DOHH2 (cell line): ENCODE results near the gene ANKRD6.

Experiments used
- H3F3A ChIP-seq: fragments of 200-600 bp; sonication (generic), shearing (Covaris generic); 2 replicates; pipeline ENCODE4 v1.6.0; 2016; ENCODE audit warnings: antibody characterized with exemption, mild to moderate bottlenecking; ENCODE audit not compliant: control insufficient read depth, insufficient read depth
- H3K27ac ChIP-seq: fragments of 200-600 bp; sonication (generic); 2 replicates; pipeline ENCODE4 v1.5.1; 2014; ENCODE audit warnings: low read depth, mild to moderate bottlenecking, low read length, moderate library complexity
- H3K27me3 ChIP-seq: fragments of 200-600 bp; sonication (generic); 2 replicates; pipeline ENCODE4 v1.6.1; 2014; ENCODE audit warnings: mild to moderate bottlenecking, low read length, mixed read lengths; ENCODE audit not compliant: control insufficient read depth
- H3K36me3 ChIP-seq: fragments of 200-600 bp; sonication (generic); 2 replicates; pipeline ENCODE4 v1.6.1; 2014; ENCODE audit warnings: mild to moderate bottlenecking, low read length, moderate library complexity, mixed read lengths; ENCODE audit not compliant: control insufficient read depth
- H3K4me1 ChIP-seq: fragments of 200-600 bp; sonication (generic); 2 replicates; pipeline ENCODE4 v1.6.1; 2014; ENCODE audit warnings: mild to moderate bottlenecking, low read length, mixed read lengths; ENCODE audit not compliant: control insufficient read depth
- H3K4me2 ChIP-seq: fragments of 200-600 bp; sonication (generic); 2 replicates; pipeline ENCODE4 v1.6.0; 2014; ENCODE audit warnings: mild to moderate bottlenecking, low read length, moderate library complexity
- H3K4me3 ChIP-seq: fragments of 200-600 bp; sonication (generic); 2 replicates; pipeline ENCODE4 v1.5.1; 2014; ENCODE audit warnings: mild to moderate bottlenecking, low read length, mixed read lengths
- H3K79me2 ChIP-seq: fragments of 200-600 bp; sonication (generic); 2 replicates; pipeline ENCODE4 v1.6.1; 2014; ENCODE audit warnings: mild to moderate bottlenecking, low read length, mixed read lengths; ENCODE audit not compliant: control insufficient read depth
- H3K9me2 ChIP-seq: fragments of 200-600 bp; sonication (generic); replicated peaks from 2 replicates; pipeline ENCODE4 v1.6.1; 2014; ENCODE audit warnings: mild to moderate bottlenecking, low read length, mixed read lengths; ENCODE audit not compliant: control insufficient read depth
- H3K9me3 ChIP-seq: fragments of 200-600 bp; sonication (generic); 2 replicates; pipeline ENCODE4 v1.6.1; 2014; ENCODE audit warnings: antibody characterized with exemption, low read length, mixed read lengths; ENCODE audit not compliant: control insufficient read depth, insufficient read depth
- H4K20me1 ChIP-seq: fragments of 200-600 bp; sonication (generic); 2 replicates; pipeline ENCODE4 v1.6.0; 2014; ENCODE audit warnings: low read depth, mild to moderate bottlenecking, antibody characterized with exemption, low read length, moderate library complexity; ENCODE audit not compliant: control insufficient read depth, insufficient read depth
- EZH2phosphoT487 ChIP-seq: fragments of 200-600 bp; sonication (generic); IDR thresholded peaks from 2 replicates; pipeline ENCODE4 v1.6.1; 2017; ENCODE audit warnings: borderline replicate concordance, mild to moderate bottlenecking, antibody characterized with exemption, low read length, moderate library complexity, mixed read lengths
- TF ChIP-seq, protein P1 (sequence below): fragments of 200-600 bp; sonication (generic); IDR thresholded peaks from one replicate; pipeline ENCODE4 v1.5.1; 2014; ENCODE audit warnings: antibody characterized with exemption, mild to moderate bottlenecking, low read depth, low read length; ENCODE audit not compliant: poor library complexity, severe bottlenecking

The ANKRD6 gene

DNA sequence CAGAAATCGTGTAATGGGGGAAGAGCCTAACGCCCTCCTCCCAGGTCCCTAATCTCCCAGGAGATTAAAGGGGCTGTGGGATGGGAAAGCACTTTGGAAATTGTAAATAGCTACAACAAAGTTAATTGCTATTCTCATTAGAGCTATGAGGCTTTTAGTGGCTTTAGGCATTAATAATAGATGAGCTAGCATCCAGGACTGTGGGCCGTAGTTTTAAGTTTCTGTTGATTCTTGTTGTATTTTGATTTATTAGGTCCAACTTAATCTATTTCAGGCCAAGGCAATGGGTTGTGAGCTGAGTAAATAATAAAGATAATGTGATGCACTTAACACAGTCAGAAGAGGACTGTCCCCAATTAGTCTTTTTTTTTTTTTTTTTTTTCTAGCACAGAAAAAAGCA is 67.7 kb downstream of the ANKRD6 start:
- no peaks in the 10 kb centered on the region for H3F3A ChIP-seq
- H3K79me2 ChIP-seq: no peaks in the 10 kb centered on the region
- no peak for TF ChIP-seq EZH2phosphoT487
- TF ChIP-seq, protein P1, sequence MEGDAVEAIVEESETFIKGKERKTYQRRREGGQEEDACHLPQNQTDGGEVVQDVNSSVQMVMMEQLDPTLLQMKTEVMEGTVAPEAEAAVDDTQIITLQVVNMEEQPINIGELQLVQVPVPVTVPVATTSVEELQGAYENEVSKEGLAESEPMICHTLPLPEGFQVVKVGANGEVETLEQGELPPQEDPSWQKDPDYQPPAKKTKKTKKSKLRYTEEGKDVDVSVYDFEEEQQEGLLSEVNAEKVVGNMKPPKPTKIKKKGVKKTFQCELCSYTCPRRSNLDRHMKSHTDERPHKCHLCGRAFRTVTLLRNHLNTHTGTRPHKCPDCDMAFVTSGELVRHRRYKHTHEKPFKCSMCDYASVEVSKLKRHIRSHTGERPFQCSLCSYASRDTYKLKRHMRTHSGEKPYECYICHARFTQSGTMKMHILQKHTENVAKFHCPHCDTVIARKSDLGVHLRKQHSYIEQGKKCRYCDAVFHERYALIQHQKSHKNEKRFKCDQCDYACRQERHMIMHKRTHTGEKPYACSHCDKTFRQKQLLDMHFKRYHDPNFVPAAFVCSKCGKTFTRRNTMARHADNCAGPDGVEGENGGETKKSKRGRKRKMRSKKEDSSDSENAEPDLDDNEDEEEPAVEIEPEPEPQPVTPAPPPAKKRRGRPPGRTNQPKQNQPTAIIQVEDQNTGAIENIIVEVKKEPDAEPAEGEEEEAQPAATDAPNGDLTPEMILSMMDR: no peak
- no peak overlapping the region for H3K27ac ChIP-seq
- no peak overlapping the region for H3K4me2 ChIP-seq
- peaks cover 22% of the 10 kb centered on the region for H3K27me3 ChIP-seq
- no peaks in the 10 kb centered on the region for H3K4me1 ChIP-seq
- H3K9me3 ChIP-seq: no peaks in the 10 kb centered on the region
- no peaks in the 10 kb centered on the region for H3K36me3 ChIP-seq
- H4K20me1 ChIP-seq: no peaks in the 10 kb centered on the region; the same call in 1 of the 2 replicates
- H3K9me2 ChIP-seq: no peaks in the 10 kb centered on the region
- H3K4me3 ChIP-seq: no peak overlapping the region

DNA sequence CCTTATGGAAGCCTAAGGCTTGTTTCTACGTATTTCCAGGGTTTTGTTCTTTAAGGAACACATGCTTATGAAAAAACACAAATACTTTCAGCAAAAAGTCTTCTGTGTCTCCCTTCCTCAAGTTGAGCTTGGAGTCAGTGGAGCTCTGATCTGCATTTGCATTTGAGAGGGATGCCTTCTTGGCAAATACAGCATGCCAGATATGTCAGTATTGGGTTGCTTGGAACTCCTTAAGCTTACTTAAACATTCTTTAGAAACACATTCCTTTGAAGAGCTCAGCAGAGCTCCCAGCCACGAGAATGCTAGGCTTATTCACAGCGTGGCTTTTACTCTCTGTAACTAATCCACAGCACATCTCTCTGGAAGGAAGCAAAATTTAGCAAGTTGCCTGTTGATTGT is 68.3 kb downstream of the ANKRD6 start:
- Histone ChIP-seq H3K36me3 (no peaks in the 10 kb centered on the region), H3F3A (no peaks in the 10 kb centered on the region), H3K79me2 (no peaks in the 10 kb centered on the region), H3K4me3 (no peak overlapping the region), H3K27me3 (peaks cover 22% of the 10 kb centered on the region), H3K9me2 (no peaks in the 10 kb centered on the region), H3K4me2 (no peak overlapping the region), H3K9me3 (no peaks in the 10 kb centered on the region), H4K20me1 (no peaks in the 10 kb centered on the region; the same call in 1 of the 2 replicates), H3K27ac (no peak overlapping the region), H3K4me1 (no peaks in the 10 kb centered on the region)
- TF ChIP-seq EZH2phosphoT487: no peak
- TF ChIP-seq, protein P1: no peak

DNA sequence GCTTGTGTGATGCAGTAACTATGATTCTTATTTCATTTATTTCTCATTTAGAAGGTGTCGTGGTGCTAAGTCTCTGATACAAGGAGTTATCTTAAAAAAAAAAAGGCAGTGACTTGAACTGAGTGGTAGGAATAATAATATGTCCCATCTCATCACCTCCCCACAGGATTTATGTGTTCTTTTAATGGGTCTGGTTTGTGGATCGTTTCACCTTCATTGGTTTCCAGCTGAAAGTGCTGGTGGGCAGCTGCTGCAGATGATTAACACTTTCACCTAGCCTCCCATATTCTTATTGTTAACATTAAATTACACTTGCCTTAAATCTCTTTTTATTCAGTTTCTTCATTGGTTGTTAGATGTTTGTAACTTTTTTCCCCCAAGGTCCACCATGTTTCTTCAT is 68.8 kb downstream of the ANKRD6 start:
- no peaks in the 10 kb centered on the region for H3K4me1 ChIP-seq
- H3K9me2 ChIP-seq: no peaks in the 10 kb centered on the region
- H3K27ac ChIP-seq: no peak overlapping the region
- H3K4me2 ChIP-seq: no peak overlapping the region
- no peaks in the 10 kb centered on the region; the same call in 1 of the 2 replicates for H4K20me1 ChIP-seq
- peaks cover 22% of the 10 kb centered on the region for H3K27me3 ChIP-seq
- H3F3A ChIP-seq: no peaks in the 10 kb centered on the region
- no peak overlapping the region for H3K4me3 ChIP-seq
- H3K79me2 ChIP-seq: no peaks in the 10 kb centered on the region
- H3K9me3 ChIP-seq: no peaks in the 10 kb centered on the region
- TF ChIP-seq EZH2phosphoT487: no peak
- TF ChIP-seq, protein P1: no peak
- H3K36me3 ChIP-seq: no peaks in the 10 kb centered on the region

DNA sequence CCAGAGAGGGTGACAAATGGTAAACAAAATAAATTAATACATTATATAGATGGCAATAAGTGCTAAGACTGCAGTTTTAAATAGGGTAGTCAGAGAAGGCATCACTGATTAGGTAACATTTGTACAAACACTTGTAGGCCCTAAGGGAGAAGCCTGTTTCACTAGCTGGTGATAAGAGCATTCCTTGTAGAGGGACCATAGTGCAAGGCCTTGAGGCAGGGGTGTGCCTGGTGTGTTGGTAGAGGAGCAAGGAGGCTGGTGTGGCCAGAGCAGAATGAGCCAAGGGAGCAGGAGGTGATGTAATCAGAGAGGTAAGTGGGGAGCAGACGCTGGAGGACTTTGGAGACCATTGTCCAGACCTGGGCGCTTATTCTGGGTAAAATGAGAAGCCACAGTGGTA is 70.7 kb downstream of the ANKRD6 start:
- no peak overlapping the region for H3K4me3 ChIP-seq
- no peak overlapping the region for H3K4me2 ChIP-seq
- H3K9me2 ChIP-seq: no peaks in the 10 kb centered on the region
- no peaks in the 10 kb centered on the region for H3F3A ChIP-seq
- H3K4me1 ChIP-seq: no peaks in the 10 kb centered on the region
- H4K20me1 ChIP-seq: no peaks in the 10 kb centered on the region; the same call in 1 of the 2 replicates
- no peaks in the 10 kb centered on the region for H3K36me3 ChIP-seq
- no peak overlapping the region for H3K27ac ChIP-seq
- H3K27me3 ChIP-seq: peaks cover 20% of the 10 kb centered on the region
- no peak for TF ChIP-seq EZH2phosphoT487
- TF ChIP-seq, protein P1: no peak
- no peaks in the 10 kb centered on the region for H3K9me3 ChIP-seq
- no peaks in the 10 kb centered on the region for H3K79me2 ChIP-seq
